Thoracic aorta (tissue), 2 donors: Measurements from ENCODE around the gene PDE4D. TPM values are rescaled to one million over a fixed set of nuclear protein-coding genes. Genes with fewer than 3 reads are reported as not detected.

ENCODE experiments used
- ATAC-seq: fragments of 150-250 bp; one replicate; pipeline ENCODE4 v1.8.0; 2017; ENCODE audit warnings: low read depth; ENCODE audit not compliant: insufficient number of reproducible peaks, low FRiP score
- DNase-seq: peaks from one replicate; pipeline ENCODE4 v3.0.0-alpha.2; 2020; ENCODE audit warnings: low spot score
- H3K27ac ChIP-seq, 2 donors: fragments of 200-600 bp; sonication (generic); 1 replicate in 1 of 2; 2 replicates in 1 of 2; pipeline ENCODE4 v1.5.1; 2016; ENCODE audit warnings: mild to moderate bottlenecking in 2 of 2, moderate library complexity in 2 of 2
- H3K27me3 ChIP-seq: fragments of 200-600 bp; sonication (generic); replicated peaks from 2 replicates; pipeline ENCODE4 v1.6.0; 2016; ENCODE audit warnings: mild to moderate bottlenecking; ENCODE audit not compliant: insufficient read depth
- H3K36me3 ChIP-seq: fragments of 200-600 bp; sonication (generic); one replicate; pipeline ENCODE4 v1.5.1; 2016
- H3K4me1 ChIP-seq, 2 donors: fragments of 200-600 bp; sonication (generic); 1 replicate in 1 of 2; 2 replicates in 1 of 2; pipeline versions ENCODE4 v1.5.1 to v1.6.0; 2016; ENCODE audit warnings: low read depth in 2 of 2, mild to moderate bottlenecking in 1 of 2; ENCODE audit not compliant: control insufficient read depth in 1 of 2
- H3K4me3 ChIP-seq: fragments of 200-600 bp; sonication (generic); 2 replicates; pipeline ENCODE4 v1.5.1; 2016; ENCODE audit warnings: mild to moderate bottlenecking
- H3K9me3 ChIP-seq: fragments of 200-600 bp; sonication (generic); 2 replicates; pipeline ENCODE4 v1.5.1; 2016
- total RNA-seq, 2 donors: library from RNA; depleted of rRNA; stranded (reverse); fragments of >200 nt; gene quantifications; one replicate each; pipeline versions ENCODE4 v1.1.0 to v1.2.3, GENCODE V29; 2016
- TF ChIP-seq, protein P1 (sequence below): fragments of 200-600 bp; sonication (generic); IDR thresholded peaks from one replicate; pipeline ENCODE4 v1.5.1; 2019; ENCODE audit warnings: antibody characterized with exemption

Gene PDE4D
- total RNA-seq, 2 donors from 2014 or later = 34.0 to 85.8 TPM

DNA sequence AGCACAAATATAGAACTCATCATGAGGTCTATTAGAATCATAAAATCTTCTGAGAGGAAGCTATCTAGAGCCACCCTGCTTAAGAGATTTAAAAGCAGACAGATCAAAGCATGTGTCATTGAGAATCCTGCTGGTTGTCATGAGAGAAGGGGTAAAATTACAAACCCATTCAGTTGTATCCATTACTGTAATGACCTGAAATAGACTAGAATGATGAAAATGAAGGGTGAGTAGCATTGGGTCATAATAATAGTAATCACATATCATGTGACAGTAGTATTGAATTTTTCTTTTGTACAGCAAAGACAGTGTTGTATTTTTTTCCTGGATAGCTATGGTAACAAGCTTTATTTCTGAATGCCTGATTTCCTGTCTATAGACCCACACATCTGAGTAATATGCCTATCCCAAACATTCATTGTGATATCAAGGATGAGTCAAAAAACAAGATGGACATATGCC, 149.0 kb downstream of the PDE4D start:
- DNase-seq (no peak), ATAC-seq (no peak)
- Histone ChIP-seq H3K36me3 (no peaks in the 10 kb centered on the region), H3K9me3 (no peaks in the 10 kb centered on the region), H3K4me1 (peaks cover 0 to 9% of the 10 kb centered on the region in 2 donors), H3K27ac (no peak overlapping the region), H3K4me3 (no peak overlapping the region), H3K27me3 (no peaks in the 10 kb centered on the region)
- TF ChIP-seq, protein P1, sequence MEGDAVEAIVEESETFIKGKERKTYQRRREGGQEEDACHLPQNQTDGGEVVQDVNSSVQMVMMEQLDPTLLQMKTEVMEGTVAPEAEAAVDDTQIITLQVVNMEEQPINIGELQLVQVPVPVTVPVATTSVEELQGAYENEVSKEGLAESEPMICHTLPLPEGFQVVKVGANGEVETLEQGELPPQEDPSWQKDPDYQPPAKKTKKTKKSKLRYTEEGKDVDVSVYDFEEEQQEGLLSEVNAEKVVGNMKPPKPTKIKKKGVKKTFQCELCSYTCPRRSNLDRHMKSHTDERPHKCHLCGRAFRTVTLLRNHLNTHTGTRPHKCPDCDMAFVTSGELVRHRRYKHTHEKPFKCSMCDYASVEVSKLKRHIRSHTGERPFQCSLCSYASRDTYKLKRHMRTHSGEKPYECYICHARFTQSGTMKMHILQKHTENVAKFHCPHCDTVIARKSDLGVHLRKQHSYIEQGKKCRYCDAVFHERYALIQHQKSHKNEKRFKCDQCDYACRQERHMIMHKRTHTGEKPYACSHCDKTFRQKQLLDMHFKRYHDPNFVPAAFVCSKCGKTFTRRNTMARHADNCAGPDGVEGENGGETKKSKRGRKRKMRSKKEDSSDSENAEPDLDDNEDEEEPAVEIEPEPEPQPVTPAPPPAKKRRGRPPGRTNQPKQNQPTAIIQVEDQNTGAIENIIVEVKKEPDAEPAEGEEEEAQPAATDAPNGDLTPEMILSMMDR = no peak

DNA sequence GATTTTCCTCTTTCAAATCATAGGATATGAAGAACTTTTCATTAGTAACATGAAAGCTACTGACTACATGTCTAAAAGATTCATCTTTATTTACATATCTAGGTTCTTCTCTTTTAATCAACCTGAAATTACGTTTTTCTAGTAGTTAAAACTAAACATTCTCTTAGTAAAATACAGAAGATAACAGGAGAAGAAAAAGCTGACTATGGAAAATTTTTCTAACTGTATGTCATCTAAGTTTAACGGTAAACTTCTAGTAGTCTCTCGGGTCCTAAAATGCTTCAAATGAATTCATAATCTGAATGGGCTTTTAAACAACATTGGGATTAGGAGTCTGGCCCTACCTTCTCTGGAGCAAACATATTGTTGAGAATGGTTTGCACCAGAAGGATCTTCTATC, 151.9 kb downstream of the PDE4D start:
- H3K4me1 ChIP-seq = peaks cover 0 to 9% of the 10 kb centered on the region in 2 donors
- no peak overlapping the region for H3K27ac ChIP-seq
- H3K4me3 ChIP-seq = no peak overlapping the region
- no peak for DNase-seq
- no peak for ATAC-seq
- H3K9me3 ChIP-seq = no peaks in the 10 kb centered on the region
- H3K36me3 ChIP-seq = no peaks in the 10 kb centered on the region
- no peaks in the 10 kb centered on the region for H3K27me3 ChIP-seq
- TF ChIP-seq, protein P1 = no peak

- H3K4me3 ChIP-seq = no peak overlapping the region
- H3K27ac ChIP-seq = no peak overlapping the region
- ATAC-seq (no peak), DNase-seq (no peak)
- no peaks in the 10 kb centered on the region for H3K27me3 ChIP-seq
- H3K4me1 ChIP-seq = no peaks in the 10 kb centered on the region
- H3K36me3 ChIP-seq = no peaks in the 10 kb centered on the region
- H3K9me3 ChIP-seq = no peaks in the 10 kb centered on the region
- TF ChIP-seq, protein P1 = no peak
Measured at GRCh38 chr5:59738024-59738423, 155.5 kb downstream of the PDE4D start.

- ATAC-seq = no peak
- Histone ChIP-seq H3K4me1 (no peaks in the 10 kb centered on the region), H3K9me3 (no peaks in the 10 kb centered on the region), H3K36me3 (no peaks in the 10 kb centered on the region), H3K4me3 (no peak overlapping the region), H3K27me3 (no peaks in the 10 kb centered on the region), H3K27ac (no peak overlapping the region)
- DNase-seq = no peak
- TF ChIP-seq, protein P1 = no peak
Measured at GRCh38 chr5:59732806-59733205, 160.7 kb downstream of the PDE4D start.

- Histone ChIP-seq H3K36me3 (no peaks in the 10 kb centered on the region), H3K27me3 (no peaks in the 10 kb centered on the region), H3K27ac (no peak overlapping the region), H3K4me3 (no peak overlapping the region), H3K9me3 (no peaks in the 10 kb centered on the region), H3K4me1 (no peaks in the 10 kb centered on the region)
- ATAC-seq = no peak
- TF ChIP-seq, protein P1 = no peak
- DNase-seq = no peak
Measured at GRCh38 chr5:59732301-59732700, 161.2 kb downstream of the PDE4D start.
